ENCODE data around the gene SUPT3H.
"Not testable (repeated sequence)": the region's sequence is repeated elsewhere in the genome, so short reads cannot be mapped to it uniquely, and the experiment has no call there.

The SUPT3H gene

GRCh38 chr6:45045253-45045601 lies 332.5 kb downstream of the SUPT3H start:
- no peak for DNase-seq

GRCh38 chr6:45044510-45045252 lies 333.1 kb downstream of the SUPT3H start:
- DNase-seq: no peak

GRCh38 chr6:45044086-45044485 lies 333.6 kb downstream of the SUPT3H start:
- DNase-seq: no peak

- not testable (repeated sequence) for DNase-seq
These were observed 335.1 kb downstream of the SUPT3H start for GRCh38 chr6:45042673-45043072.

- DNase-seq: no peak
These were observed 339.5 kb downstream of the SUPT3H start for GRCh38 chr6:45038226-45038625.

- DNase-seq: no peak
These were observed 341.6 kb downstream of the SUPT3H start for GRCh38 chr6:45036103-45036502.

- no peak for DNase-seq
These were observed 345.3 kb downstream of the SUPT3H start for GRCh38 chr6:45032426-45032825.

- no peak for DNase-seq
These were observed 346.1 kb downstream of the SUPT3H start for GRCh38 chr6:45031601-45032000.

- no peak for DNase-seq
These were observed 350.6 kb downstream of the SUPT3H start for GRCh38 chr6:45027126-45027525.

- DNase-seq: no peak
These were observed 351.7 kb downstream of the SUPT3H start for GRCh38 chr6:45026003-45026516.

- no peak for DNase-seq
These were observed 353.1 kb downstream of the SUPT3H start for GRCh38 chr6:45024610-45025009.

- no peak for DNase-seq
These were observed 356.1 kb downstream of the SUPT3H start for GRCh38 chr6:45021676-45022075.

- no peak for DNase-seq
These were observed 365.0 kb downstream of the SUPT3H start for GRCh38 chr6:45012687-45013086.

- DNase-seq: no peak
These were observed 368.2 kb downstream of the SUPT3H start for GRCh38 chr6:45009576-45009975.

GRCh38 chr6:45006893-45007292 lies 370.8 kb downstream of the SUPT3H start:
- DNase-seq: no peak

GRCh38 chr6:45003961-45004360 lies 373.8 kb downstream of the SUPT3H start:
- DNase-seq: no peak

- no peak for DNase-seq
These were observed 374.3 kb downstream of the SUPT3H start for GRCh38 chr6:45003387-45003786.

GRCh38 chr6:45002390-45003105 lies 375.2 kb downstream of the SUPT3H start:
- DNase-seq: no peak

GRCh38 chr6:45001663-45002062 lies 376.1 kb downstream of the SUPT3H start:
- no peak for DNase-seq

- no peak for DNase-seq
These were observed 376.9 kb downstream of the SUPT3H start for GRCh38 chr6:45000833-45001232.

GRCh38 chr6:44999066-44999465 lies 378.7 kb downstream of the SUPT3H start:
- no peak for DNase-seq

- no peak for DNase-seq
These were observed 382.1 kb downstream of the SUPT3H start for GRCh38 chr6:44995486-44996132.

GRCh38 chr6:44989391-44989790 lies 388.3 kb downstream of the SUPT3H start:
- no peak for DNase-seq

- no peak for DNase-seq
These were observed 392.7 kb downstream of the SUPT3H start for GRCh38 chr6:44985006-44985405.
